SH-SY5Y (cell line): ENCODE data around the gene INTS6.

ENCODE experiments used
- GATA2 ChIP-seq: IDR thresholded peaks from 2 replicates; pipeline ENCODE4 v1.6.1; 2011; ENCODE audit warnings: mild to moderate bottlenecking, low read depth, low read length
- GATA3 ChIP-seq: IDR thresholded peaks from 2 replicates; pipeline ENCODE4 v1.6.1; 2011; ENCODE audit warnings: low read depth, mild to moderate bottlenecking, low read length, moderate library complexity

The INTS6 gene, protein sequence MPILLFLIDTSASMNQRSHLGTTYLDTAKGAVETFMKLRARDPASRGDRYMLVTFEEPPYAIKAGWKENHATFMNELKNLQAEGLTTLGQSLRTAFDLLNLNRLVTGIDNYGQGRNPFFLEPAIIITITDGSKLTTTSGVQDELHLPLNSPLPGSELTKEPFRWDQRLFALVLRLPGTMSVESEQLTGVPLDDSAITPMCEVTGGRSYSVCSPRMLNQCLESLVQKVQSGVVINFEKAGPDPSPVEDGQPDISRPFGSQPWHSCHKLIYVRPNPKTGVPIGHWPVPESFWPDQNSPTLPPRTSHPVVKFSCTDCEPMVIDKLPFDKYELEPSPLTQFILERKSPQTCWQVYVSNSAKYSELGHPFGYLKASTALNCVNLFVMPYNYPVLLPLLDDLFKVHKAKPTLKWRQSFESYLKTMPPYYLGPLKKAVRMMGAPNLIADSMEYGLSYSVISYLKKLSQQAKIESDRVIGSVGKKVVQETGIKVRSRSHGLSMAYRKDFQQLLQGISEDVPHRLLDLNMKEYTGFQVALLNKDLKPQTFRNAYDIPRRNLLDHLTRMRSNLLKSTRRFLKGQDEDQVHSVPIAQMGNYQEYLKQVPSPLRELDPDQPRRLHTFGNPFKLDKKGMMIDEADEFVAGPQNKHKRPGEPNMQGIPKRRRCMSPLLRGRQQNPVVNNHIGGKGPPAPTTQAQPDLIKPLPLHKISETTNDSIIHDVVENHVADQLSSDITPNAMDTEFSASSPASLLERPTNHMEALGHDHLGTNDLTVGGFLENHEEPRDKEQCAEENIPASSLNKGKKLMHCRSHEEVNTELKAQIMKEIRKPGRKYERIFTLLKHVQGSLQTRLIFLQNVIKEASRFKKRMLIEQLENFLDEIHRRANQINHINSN

DNA sequence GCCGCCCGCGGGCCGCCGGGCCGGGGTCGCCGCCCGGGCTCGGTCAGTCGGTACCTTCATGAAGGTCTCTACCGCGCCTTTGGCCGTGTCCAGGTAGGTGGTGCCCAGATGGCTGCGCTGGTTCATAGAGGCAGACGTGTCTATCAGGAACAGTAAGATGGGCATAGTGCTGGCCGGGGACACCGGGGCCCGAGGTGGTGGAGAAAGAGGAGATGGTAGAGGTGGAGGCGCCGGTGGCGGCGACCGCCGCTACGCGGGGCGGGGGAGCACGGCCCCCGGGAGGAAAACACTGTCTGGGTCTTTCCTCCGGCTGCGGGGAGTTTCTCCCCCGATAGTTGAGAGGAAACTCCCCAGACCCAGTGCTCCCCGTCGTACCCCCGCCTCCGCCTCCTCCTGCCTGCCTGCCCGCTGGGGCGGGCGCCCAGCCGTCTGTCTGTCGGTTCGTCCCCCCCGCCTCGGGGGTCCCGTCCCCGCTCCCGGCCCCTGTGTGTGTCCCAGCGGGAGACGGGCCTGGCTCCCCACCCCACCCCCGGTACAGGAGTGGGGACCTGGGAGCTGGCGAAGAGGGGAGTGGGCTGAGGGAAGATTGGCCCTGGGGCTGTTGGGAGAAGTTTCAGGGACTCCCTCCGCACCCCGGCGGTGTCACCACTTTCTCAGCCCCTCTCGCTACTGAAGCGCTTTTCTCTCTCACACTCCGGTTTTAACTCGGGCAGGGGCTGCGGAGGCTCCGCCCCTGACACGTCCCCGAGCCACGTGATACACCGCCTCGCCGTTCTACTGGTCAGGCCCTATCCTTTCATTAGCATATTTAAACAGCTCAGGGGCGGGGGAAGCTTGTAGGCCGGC, at the start of gene INTS6:
TSS of gene INTS6 (minus strand) at position 676 of the 846 bp plus-strand sequence. CDS start at position 165, 511 bp downstream.
- no peak for TF ChIP-seq GATA3
- TF ChIP-seq GATA2 = no peak

DNA sequence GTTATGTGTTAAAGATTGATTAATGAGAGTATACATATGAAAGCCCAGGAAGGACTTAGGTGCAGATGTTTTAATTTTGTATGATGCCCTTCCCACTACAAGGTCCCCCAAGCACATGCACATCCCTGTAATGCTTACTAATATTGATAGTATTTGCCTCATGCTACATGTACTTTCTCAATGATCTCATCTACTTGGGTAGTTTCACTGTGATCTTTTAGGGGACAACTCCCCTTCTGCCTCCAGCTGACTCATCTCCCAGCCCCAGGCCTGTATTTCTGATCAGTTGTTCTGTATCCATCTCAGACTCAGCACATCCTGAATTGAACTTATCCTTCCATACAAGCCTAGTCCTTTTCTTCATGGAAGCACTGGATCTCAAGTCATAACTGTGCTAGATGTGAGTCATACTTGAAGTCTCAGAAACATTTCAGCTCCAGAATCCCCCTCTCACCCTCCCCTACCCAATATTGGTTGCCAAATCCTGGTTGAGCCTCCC, 49.4 kb upstream of the INTS6 start:
- no peak for TF ChIP-seq GATA3
- no peak for TF ChIP-seq GATA2

DNA sequence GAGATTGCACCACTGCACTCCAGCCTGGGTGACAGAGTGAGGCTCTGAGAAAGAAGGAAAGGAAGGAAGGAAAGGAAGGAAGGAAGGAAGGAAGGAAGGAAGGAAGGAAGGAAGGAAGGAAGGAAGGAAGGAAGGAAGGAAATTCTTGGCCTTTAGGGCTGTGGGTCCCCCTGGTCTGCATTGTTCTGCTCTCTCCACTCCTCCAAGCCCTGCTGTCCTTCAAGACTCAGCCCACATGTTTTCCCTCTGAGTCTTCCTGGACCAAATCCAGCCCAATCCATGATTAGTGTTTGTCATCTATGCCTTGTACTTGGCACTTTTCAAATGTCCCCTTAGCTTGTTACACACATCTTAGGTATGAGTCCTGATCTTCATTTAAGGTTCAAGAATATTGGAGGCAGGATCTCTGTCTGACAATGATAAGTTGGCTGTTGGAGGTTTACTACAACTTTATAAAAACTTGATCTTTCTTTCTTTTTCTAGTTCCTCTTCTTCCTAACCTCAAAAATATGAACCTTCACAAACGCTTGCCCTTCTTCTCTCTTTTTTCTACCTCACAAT, 48.8 kb upstream of the INTS6 start:
- TF ChIP-seq GATA3 = no peak

DNA sequence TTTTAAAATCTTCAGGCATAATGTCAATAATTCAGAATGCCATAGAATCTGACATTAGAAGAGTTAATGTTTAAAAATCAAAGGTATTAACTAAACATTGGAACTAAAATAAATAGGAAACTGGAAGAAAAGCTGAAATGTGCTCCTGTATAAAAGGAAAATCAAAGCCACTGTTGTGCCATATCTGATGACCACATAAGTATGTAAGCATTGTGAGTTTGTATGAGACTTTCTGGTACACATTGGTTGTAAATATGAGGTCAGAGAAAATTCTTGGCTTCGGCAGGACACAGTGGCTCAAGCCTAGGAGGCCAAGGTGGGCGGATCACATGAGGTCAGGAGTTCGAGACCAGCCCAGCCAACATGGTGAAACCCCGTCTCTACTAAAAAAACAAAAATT, 48.3 kb upstream of the INTS6 start:
- TF ChIP-seq GATA2 (no peak), GATA3 (no peak)

DNA sequence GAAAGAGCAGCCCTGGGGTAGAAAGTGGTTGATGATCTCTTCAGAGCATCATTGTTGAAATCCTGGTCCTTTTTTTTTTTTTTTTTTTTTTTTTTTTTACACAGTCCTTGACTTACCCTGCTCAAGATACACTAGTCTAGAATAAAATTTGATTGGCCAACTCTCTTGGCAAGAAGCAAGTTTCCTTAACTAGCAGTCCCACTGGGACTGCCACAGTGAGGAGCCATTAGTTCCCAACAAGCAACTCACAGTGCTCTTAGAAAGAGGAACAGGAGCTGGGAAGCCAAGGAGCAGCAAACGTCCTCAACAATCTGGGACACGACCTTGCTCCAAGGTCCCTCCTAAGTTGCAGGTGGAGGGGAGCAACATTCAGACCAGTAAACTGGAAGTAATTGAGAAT, 47.9 kb upstream of the INTS6 start:
- no peak for TF ChIP-seq GATA2
- TF ChIP-seq GATA3 = no peak

DNA sequence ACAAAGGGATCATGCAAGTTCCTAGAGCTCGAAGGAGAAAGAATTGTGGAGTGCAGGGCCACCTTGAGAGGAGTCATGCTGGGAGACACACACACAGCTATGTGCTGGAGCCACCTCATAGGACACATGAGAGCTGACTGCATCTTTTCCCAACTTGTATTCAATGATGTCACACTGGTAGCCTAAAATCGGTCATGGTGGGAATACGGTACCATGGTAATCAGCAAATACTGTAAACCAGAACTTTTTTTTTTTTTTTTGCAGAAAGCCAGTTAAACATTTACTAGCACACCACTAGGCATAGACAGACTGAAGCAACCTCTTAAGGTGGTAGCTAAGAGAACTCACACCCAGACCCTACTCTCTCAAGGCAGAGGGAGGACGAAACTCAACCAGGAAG, 47.0 kb upstream of the INTS6 start:
- TF ChIP-seq GATA3 = no peak

DNA sequence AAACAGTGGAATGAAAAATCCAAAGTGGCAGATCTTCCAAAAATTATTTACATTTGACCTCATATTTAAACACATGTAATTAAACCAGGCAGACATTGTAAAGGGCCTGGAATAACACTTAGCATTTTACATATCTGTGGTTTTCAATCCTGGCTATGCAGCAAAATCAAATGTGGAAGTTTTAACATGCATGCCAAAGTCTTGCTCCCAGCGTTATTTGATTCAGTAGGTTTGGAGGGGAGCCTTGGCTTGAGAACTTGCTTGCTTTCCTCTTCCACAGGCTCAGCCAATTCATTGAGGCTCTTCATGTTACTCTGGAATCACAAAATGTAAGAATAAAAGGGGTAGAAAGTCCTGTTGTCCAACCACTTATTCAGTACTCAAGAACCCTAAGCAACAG, 42.5 kb upstream of the INTS6 start:
- TF ChIP-seq GATA3 (no peak), GATA2 (no peak)

DNA sequence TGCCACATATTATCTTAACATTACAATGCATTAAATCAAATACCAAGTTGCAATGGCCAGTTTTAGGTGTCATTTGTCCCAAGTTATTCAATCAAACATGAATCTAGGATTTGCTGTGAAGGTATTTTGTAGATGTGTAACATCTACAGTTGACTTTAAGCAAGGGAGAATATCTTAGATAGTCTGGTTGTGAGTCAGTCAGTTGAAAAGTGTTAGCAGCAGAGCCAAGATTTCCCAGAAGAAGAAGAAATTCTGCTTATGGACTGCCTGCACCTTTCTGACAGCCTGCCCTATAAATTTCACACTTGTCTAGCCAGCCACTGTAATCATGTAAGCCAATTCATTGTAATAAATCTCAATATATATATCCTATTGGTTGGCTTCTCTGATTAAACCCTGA, 41.3 kb upstream of the INTS6 start:
- no peak for TF ChIP-seq GATA3
- no peak for TF ChIP-seq GATA2

DNA sequence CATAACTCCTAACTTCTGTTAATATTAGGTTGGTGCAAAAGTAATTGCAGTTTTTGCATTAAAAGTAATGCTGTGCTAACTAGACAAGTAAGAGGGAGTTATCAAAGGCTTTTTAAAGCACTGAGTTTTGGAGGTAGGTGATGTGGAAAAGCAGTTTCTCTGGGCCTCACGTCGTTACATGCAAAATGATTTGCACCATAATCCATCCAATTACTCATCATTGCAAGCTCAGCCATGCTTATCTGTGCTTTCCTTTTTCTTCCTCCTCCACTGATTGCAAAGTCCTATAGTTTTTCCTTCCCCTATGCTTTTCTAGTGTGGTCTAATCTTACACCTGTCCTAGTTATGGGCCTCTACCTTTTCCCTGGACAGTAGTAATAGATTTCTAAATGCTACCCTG, 35.4 kb upstream of the INTS6 start:
- TF ChIP-seq GATA3 = no peak
- TF ChIP-seq GATA2 = no peak

DNA sequence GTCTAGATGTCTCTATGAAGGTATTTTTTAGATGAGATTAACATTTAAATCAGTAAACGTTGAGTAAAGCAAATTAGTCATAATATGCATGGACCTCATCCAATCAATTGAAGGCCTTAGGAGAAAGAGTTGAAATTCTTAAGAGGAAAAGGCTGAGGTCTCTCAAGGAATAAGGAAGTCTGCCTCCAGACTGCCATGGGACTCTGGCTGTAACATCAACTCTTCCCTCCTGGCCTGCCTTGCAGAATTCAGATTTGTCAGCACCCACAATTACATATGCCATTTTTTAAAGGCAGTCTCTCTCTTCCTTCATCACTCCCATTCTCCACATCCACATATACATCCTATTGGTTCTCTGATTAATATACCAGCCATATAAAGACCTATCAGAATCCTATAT, 28.8 kb upstream of the INTS6 start:
- no peak for TF ChIP-seq GATA3
- TF ChIP-seq GATA2 = no peak

DNA sequence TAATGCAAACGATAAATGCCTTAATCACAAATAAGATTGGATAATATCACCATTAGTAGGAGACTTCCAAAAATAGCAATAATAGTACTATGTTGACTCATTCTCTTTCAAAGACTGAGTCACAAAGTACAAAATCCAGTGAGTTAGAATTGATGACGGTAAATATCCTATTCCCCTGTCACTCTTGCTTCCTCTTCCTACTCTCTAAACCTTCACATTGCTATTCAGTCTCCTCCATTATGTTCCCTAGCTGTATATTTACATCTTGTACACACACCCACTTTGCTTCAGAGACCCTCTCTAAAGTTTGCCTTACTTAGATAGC, 26.3 kb upstream of the INTS6 start:
- no peak for TF ChIP-seq GATA3
- TF ChIP-seq GATA2 = no peak

DNA sequence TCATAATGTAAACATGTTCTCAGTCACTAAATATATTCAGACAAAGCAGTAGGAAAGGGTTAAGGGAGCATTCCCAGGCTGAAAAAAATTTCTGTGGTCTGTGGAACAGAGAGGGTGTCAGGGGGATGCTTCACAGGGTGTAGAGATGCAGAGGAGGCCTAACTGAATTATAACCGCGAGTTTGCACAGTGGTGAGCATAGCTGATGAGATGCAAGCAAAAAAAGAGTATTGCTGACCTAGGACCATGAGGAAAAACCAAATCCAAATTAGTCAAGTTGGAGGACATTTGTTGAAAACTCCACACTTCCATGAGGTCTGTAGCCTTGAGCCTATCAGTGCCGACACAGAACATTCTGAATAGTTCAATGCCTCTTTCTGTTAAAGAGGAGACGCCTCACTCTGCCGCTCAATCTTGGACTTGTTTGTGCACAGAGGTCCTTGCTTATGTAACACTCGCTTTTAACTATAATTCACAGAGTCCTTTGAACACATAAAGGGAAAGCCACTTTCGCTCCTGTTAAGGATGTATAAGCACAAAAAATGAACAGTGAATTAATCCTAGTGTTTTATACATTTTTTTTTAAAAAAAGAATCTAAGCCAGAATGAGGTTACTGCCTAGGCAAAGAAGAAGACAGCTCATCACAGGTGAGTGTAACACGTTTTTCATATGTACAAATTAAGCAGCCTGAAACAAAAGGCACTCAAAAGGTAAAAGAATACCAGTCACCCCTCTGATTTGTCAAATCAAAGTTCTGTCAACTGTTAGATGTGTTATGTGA, 25.8 kb upstream of the INTS6 start:
- TF ChIP-seq GATA3 (no peak), GATA2 (no peak)

DNA sequence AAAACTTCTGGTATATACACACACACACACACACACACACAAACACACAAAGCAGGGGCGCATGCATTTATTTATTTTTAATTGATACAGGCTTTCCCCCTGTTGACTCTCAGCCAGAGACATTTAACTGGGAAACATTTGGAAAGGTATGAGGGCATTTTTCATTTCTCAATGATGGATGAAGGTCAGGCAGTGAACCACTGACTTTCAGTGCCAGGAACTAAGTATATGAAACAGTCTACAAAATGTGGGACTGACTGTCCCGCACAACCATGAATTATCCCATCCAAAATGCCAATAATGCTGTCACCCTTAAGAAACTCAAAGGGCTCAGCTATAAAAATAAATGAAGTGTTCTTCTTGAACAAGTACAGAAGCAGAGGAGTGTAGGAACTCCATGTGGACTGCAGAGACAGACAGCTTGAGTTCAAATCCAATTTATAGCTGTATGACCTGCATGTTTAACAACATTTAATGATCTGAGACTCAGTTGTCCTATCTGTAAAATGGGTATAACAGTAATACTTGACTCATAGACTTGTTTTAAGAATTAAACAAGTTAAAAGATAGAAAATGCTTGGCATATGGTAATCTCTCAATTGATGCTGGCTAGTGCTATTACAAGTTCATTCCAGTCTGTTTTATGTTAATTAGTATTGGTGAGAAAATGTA, 25.0 kb upstream of the INTS6 start:
- no peak for TF ChIP-seq GATA2
- no peak for TF ChIP-seq GATA3
